H1 (cell line): ENCODE data around the gene ATP2B3. TPM values are rescaled to one million over a fixed set of nuclear protein-coding genes. Genes with fewer than 3 reads are reported as not detected.

Experiments
- CTCF ChIA-PET: fragments of 300-600 bp; sonication (Branson Sonifier 250); formaldehyde crosslinking; loops from one replicate; lab custom pipeline; 2021; ENCODE audit not compliant: partially characterized antibody; lab: Charles Lee
- POLR2A ChIA-PET: fragments of 300-600 bp; sonication (Branson Sonifier 250); formaldehyde crosslinking; loops from one replicate; lab custom pipeline; 2021; ENCODE audit warnings: inconsistent platforms; ENCODE audit not compliant: partially characterized antibody; lab: Charles Lee
- DNase-seq, 2 experiments: peaks; one replicate each; pipeline versions ENCODE4 v3.0.0 to v3.0.0-alpha.2; 2010 to 2022; ENCODE audit warnings: low spot score in 2 of 2, low read depth in 1 of 2, mixed read lengths in 1 of 2
- FAIRE-seq: peaks from 2 replicates; lab custom pipeline; 2011; peaks lifted over from hg19 to GRCh38; lab: Jason Lieb, UNC
- H2AFZ ChIP-seq: 2 replicates; pipeline ENCODE4 v1.8.1; 2012; ENCODE audit warnings: low read length, inconsistent platforms
- H2AK5ac ChIP-seq: 2 replicates; pipeline ENCODE4 v1.6.1; 2013; ENCODE audit warnings: low read depth, low read length
- H2BK120ac ChIP-seq: replicated peaks from 2 replicates; pipeline ENCODE3; 2013; ENCODE audit warnings: low read depth, low read length, inconsistent platforms
- H2BK12ac ChIP-seq: 2 replicates; pipeline ENCODE4 v1.6.1; 2013; ENCODE audit warnings: low read depth, low read length
- H2BK15ac ChIP-seq: 2 replicates; pipeline ENCODE4 v1.6.1; 2013; ENCODE audit warnings: low read length
- H2BK20ac ChIP-seq: 2 replicates; pipeline ENCODE4 v1.6.1; 2013; ENCODE audit warnings: low read length
- H2BK5ac ChIP-seq: 2 replicates; pipeline ENCODE4 v1.6.1; 2013; ENCODE audit warnings: low read depth, low read length
- H3K14ac ChIP-seq: 2 replicates; pipeline ENCODE4 v1.6.1; 2013; ENCODE audit warnings: inconsistent platforms; ENCODE audit not compliant: insufficient read length
- H3K18ac ChIP-seq: 2 replicates; pipeline ENCODE4 v1.6.1; 2013; ENCODE audit warnings: low read length; ENCODE audit errors: extremely low read depth
- H3K23ac ChIP-seq: 2 replicates; pipeline ENCODE4 v1.6.1; 2013; ENCODE audit warnings: inconsistent platforms; ENCODE audit not compliant: insufficient read length
- H3K23me2 ChIP-seq: 2 replicates; pipeline ENCODE4 v1.6.1; 2013; ENCODE audit warnings: low read depth, low read length
- H3K27ac ChIP-seq: 2 replicates; pipeline ENCODE4 v1.6.1; 2011; ENCODE audit warnings: low read depth, low read length, inconsistent platforms
- H3K27me3 ChIP-seq, 4 experiments: replicated peaks in 1 of 4; 1 replicate in 1 of 4; 2 replicates in 3 of 4; pipeline versions ENCODE4 v1.6.1 to v1.8.1; 2011 to 2013; ENCODE audit warnings: low read length in 3 of 4, mild to moderate bottlenecking in 3 of 4, inconsistent platforms in 2 of 4, mixed read lengths in 2 of 4, moderate library complexity in 1 of 4; ENCODE audit not compliant: control insufficient read depth in 3 of 4, insufficient read depth in 3 of 4; ENCODE audit errors: extremely low read depth in 1 of 4
- H3K36me3 ChIP-seq, 4 experiments: 2 replicates each; pipeline versions ENCODE4 v1.6.1 to v1.8.1; 2011 to 2013; ENCODE audit warnings: mild to moderate bottlenecking in 4 of 4, low read length in 3 of 4, moderate library complexity in 2 of 4, control low read depth in 1 of 4, inconsistent platforms in 1 of 4; ENCODE audit not compliant: insufficient read depth in 4 of 4, control insufficient read depth in 2 of 4
- H3K4ac ChIP-seq: replicated peaks from 2 replicates; pipeline ENCODE3; 2013; ENCODE audit warnings: low read length, low read depth, mixed read lengths, inconsistent platforms; ENCODE audit not compliant: insufficient read length
- H3K4me1 ChIP-seq, 4 experiments: replicated peaks in 1 of 4; 1 replicate in 1 of 4; 2 replicates in 3 of 4; pipeline versions ENCODE4 v1.6.1 to v1.8.1; 2011 to 2013; ENCODE audit warnings: low read length in 3 of 4, inconsistent platforms in 2 of 4, mixed read lengths in 1 of 4; ENCODE audit not compliant: insufficient read depth in 4 of 4, control insufficient read depth in 3 of 4
- H3K4me2 ChIP-seq, 2 experiments: 2 replicates each; pipeline versions ENCODE4 v1.6.1 to v1.8.1; 2011 to 2013; ENCODE audit warnings: low read depth in 2 of 2, low read length in 2 of 2, control low read depth in 1 of 2, inconsistent platforms in 1 of 2, mild to moderate bottlenecking in 1 of 2; ENCODE audit not compliant: insufficient read depth in 1 of 2
- H3K4me3 ChIP-seq, 4 experiments: fragments of 200-600, 300-600 bp in 1 of 4; sonication (generic), shearing (Covaris generic), sonication (Bioruptor Twin) in 1 of 4; 2 replicates each; pipeline versions ENCODE4 v1.5.1 to v1.8.1; 2011 to 2016; ENCODE audit warnings: low read length in 4 of 4, low read depth in 3 of 4, control low read depth in 2 of 4, inconsistent platforms in 2 of 4, mild to moderate bottlenecking in 2 of 4, mixed read lengths in 1 of 4, moderate library complexity in 1 of 4; ENCODE audit not compliant: insufficient read depth in 2 of 4; ENCODE audit errors: extremely low read depth in 1 of 4
- H3K56ac ChIP-seq: replicated peaks from 2 replicates; pipeline ENCODE3; 2013; ENCODE audit warnings: low read depth, mild to moderate bottlenecking, mixed read lengths, low read length, inconsistent platforms; ENCODE audit not compliant: insufficient read length
- H3K79me1 ChIP-seq: 2 replicates; pipeline ENCODE4 v1.6.1; 2013; ENCODE audit warnings: low read depth, low read length, control low read depth
- H3K79me2 ChIP-seq, 2 experiments: 2 replicates each; pipeline versions ENCODE4 v1.6.1 to v1.8.1; 2012 to 2013; ENCODE audit warnings: low read length in 2 of 2, mild to moderate bottlenecking in 2 of 2, inconsistent platforms in 1 of 2; ENCODE audit not compliant: insufficient read depth in 2 of 2, control insufficient read depth in 1 of 2
- H3K9ac ChIP-seq, 4 experiments: replicated peaks in 1 of 4; 1 replicate in 1 of 4; 2 replicates in 3 of 4; pipeline versions ENCODE4 v1.6.1 to v1.8.1; 2011 to 2013; ENCODE audit warnings: low read depth in 3 of 4, low read length in 3 of 4, control low read depth in 2 of 4, mild to moderate bottlenecking in 2 of 4, moderate library complexity in 2 of 4, inconsistent platforms in 1 of 4; ENCODE audit errors: extremely low read depth in 1 of 4
- H3K9me3 ChIP-seq, 2 experiments: 2 replicates each; pipeline versions ENCODE4 v1.6.1 to v1.8.1; 2012 to 2013; ENCODE audit warnings: mild to moderate bottlenecking in 2 of 2, moderate library complexity in 2 of 2, control low read depth in 1 of 2, inconsistent platforms in 1 of 2, low read depth in 1 of 2, low read length in 1 of 2, mixed read lengths in 1 of 2; ENCODE audit not compliant: insufficient read depth in 2 of 2
- H4K20me1 ChIP-seq, 2 experiments: replicated peaks in 1 of 2; 2 replicates each; pipeline versions ENCODE3 to v1.8.1; 2011 to 2013; ENCODE audit warnings: inconsistent platforms in 2 of 2, low read length in 2 of 2, mild to moderate bottlenecking in 1 of 2; ENCODE audit not compliant: insufficient read depth in 2 of 2, control insufficient read depth in 1 of 2
- H4K5ac ChIP-seq: 2 replicates; pipeline ENCODE4 v1.6.1; 2013; ENCODE audit warnings: low read length, low read depth, mixed read lengths, inconsistent platforms; ENCODE audit not compliant: insufficient read length
- H4K8ac ChIP-seq: 2 replicates; pipeline ENCODE4 v1.8.0; 2013; ENCODE audit warnings: mild to moderate bottlenecking, moderate library complexity, low read length, inconsistent platforms; ENCODE audit not compliant: insufficient read depth; ENCODE audit errors: extremely low read depth
- H4K91ac ChIP-seq: replicated peaks from 2 replicates; pipeline ENCODE3; 2013; ENCODE audit warnings: low read length, mixed read lengths, inconsistent platforms; ENCODE audit not compliant: insufficient read length
- CBX8 ChIP-seq: fragments of 300-800, 300-1000 bp; sonication (generic); IDR thresholded peaks from 2 replicates; pipeline ENCODE4 v1.7.1; 2016; ENCODE audit warnings: low read depth, low read length, borderline replicate concordance
- EZH2 ChIP-seq: fragments of 200-600 bp; sonication (generic); IDR thresholded peaks from 2 replicates; pipeline ENCODE4 v1.7.1; 2012; ENCODE audit warnings: low read depth, mild to moderate bottlenecking, moderate library complexity, low read length, inconsistent platforms; ENCODE audit not compliant: severe bottlenecking
- GABPA ChIP-seq: IDR thresholded peaks from 2 replicates; pipeline ENCODE4 v1.6.1; 2011; ENCODE audit warnings: mild to moderate bottlenecking, low read length, moderate library complexity, borderline replicate concordance; ENCODE audit not compliant: insufficient read depth
- GTF2F1 ChIP-seq: IDR thresholded peaks from 2 replicates; pipeline ENCODE4 v1.6.1; 2012; ENCODE audit warnings: low read depth, low read length, improper control_type of control experiment, borderline replicate concordance
- HDAC6 ChIP-seq: IDR thresholded peaks from one replicate; pipeline ENCODE4 v1.7.1; 2012; ENCODE audit warnings: low read depth, mild to moderate bottlenecking, inconsistent platforms, low read length, moderate library complexity
- JUN ChIP-seq: IDR thresholded peaks from 2 replicates; pipeline ENCODE4 v1.6.1; 2011; ENCODE audit warnings: low read depth, mild to moderate bottlenecking, improper control_type of control experiment, low read length
- KDM1A ChIP-seq: fragments of 200-600, 300-600 bp; sonication (generic); IDR thresholded peaks from 2 replicates; pipeline ENCODE4 v1.7.1; 2016; ENCODE audit warnings: mild to moderate bottlenecking, low read length, borderline replicate concordance
- MAFK ChIP-seq: IDR thresholded peaks from 2 replicates; pipeline ENCODE4 v1.6.1; 2012; ENCODE audit warnings: low read depth, mild to moderate bottlenecking, improper control_type of control experiment, low read length
- PHF8 ChIP-seq: fragments of 200-600 bp; sonication (generic); conservative IDR thresholded peaks from 2 replicates; pipeline ENCODE4 v1.7.1; 2012; ENCODE audit warnings: low read depth, mild to moderate bottlenecking, inconsistent platforms, low read length, moderate library complexity
- RXRA ChIP-seq: IDR thresholded peaks from 2 replicates; pipeline ENCODE4 v1.6.1; 2011; ENCODE audit warnings: low read depth, mild to moderate bottlenecking, low read length, moderate library complexity; ENCODE audit not compliant: insufficient read depth
- SIN3A ChIP-seq, 2 experiments: IDR thresholded peaks in 1 of 2; conservative IDR thresholded peaks in 1 of 2; 2 replicates each; pipeline ENCODE4 v1.6.1; 2011 to 2012; ENCODE audit warnings: low read length in 2 of 2, improper control_type of control experiment in 1 of 2, low read depth in 1 of 2, mild to moderate bottlenecking in 1 of 2
- SRF ChIP-seq: IDR thresholded peaks from 2 replicates; pipeline ENCODE4 v1.6.1; 2011; ENCODE audit warnings: mild to moderate bottlenecking, low read depth, low read length, moderate library complexity
- SUZ12 ChIP-seq: fragments of 200-600 bp; sonication (generic); IDR thresholded peaks from 2 replicates; pipeline ENCODE4 v1.6.1; 2012; ENCODE audit warnings: mild to moderate bottlenecking, inconsistent platforms, low read length, moderate library complexity, mixed read lengths
- WGBS, 2 experiments: shearing (Covaris generic) in 1 of 2; methylation state at CpG; one replicate each; pipeline versions ENCODE4 v1.1.6 to v1.1.7; 2013 to 2015; ENCODE audit warnings: low lambda C conversion rate in 2 of 2, mixed read lengths in 2 of 2, inconsistent platforms in 1 of 2, low coverage in 1 of 2, missing lambda C conversion rate in 1 of 2; ENCODE audit not compliant: insufficient replicate concordance in 2 of 2, insufficient coverage in 1 of 2, insufficient read length in 1 of 2; ENCODE audit errors: extremely low coverage in 1 of 2, missing lambda C conversion rate in 1 of 2; 5-methylcytosine and 5-hydroxymethylcytosine counted together
- polyA plus RNA-seq, 7 experiments: library from polyadenylated mRNA; depleted of rRNA in 3 of 7; stranded (reverse) in 5 of 7; unstranded in 2 of 7; fragments of >200 nt in 5 of 7; fragments of 200-250 nt in 2 of 7; gene quantifications; 1 replicate in 5 of 7; 2 replicates in 1 of 7; 4 replicates in 1 of 7; pipeline versions ENCODE4 v1.2.1 to v1.2.3, GENCODE V29; 2011 to 2013; ENCODE audit warnings: missing spikeins in 2 of 7, mixed read lengths in 2 of 7
- total RNA-seq: library from RNA; stranded (reverse); fragmentation: NEBNext Ultra II Directional; extraction: Animal tissue kit (Norgen Biotek cat#: 25700); gene quantifications from 2 replicates; pipeline ENCODE4 v1.2.1, GENCODE V29; 2021

ATP2B3 gene
- total and polyA plus RNA-seq, 2 of the 8 experiments (the other 6 are each of a cell fraction or from before 2014, with no cell fraction given) = 0.14 to 0.19 TPM

DNA sequence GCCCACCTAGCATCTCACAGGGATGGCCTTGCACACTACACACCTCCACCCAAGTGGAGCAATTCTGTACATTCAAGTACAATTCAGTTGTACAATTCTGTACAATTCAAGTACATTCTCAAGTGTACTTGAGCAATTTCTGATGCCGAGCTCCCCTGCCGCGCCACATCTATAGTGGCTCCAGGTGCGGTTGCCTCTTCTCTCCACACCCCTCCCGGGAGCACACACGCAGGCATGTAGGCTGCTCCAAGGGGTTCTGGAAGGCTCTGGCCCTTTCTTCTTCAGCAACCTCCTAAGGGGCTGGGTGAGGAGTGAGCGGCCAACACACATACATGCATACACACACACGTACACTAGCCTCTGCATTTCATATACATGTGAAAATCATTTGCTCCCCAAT lies 110.7 kb downstream of the ATP2B3 start:
- Histone ChIP-seq H3K23ac (no peak overlapping the region), H3K4me2 (no peak overlapping the region), H3K36me3 (no peaks in the 10 kb centered on the region), H4K5ac (no peak overlapping the region), H3K27ac (no peak overlapping the region), H3K4me1 (peaks cover 0 to 3% (median 0%) of the 10 kb centered on the region in 4 experiments; a peak in 1 of 7 replicates), H3K23me2 (no peaks in the 10 kb centered on the region)
- TF ChIP-seq SIN3A (conservative IDR thresholded peaks at IDR 0.05 in 1 of 2, IDR thresholded peaks at IDR 0.05 in 1 of 2; ENCODE audit: low read depth in 1 of 2, low read length in 2 of 2) (no peak), HDAC6 (no peak), MAFK (no peak), EZH2 (no peak), PHF8 (no peak), CBX8 (no peak), SUZ12 (no peak), SRF (no peak), GTF2F1 (no peak), KDM1A (no peak), GABPA (no peak), RXRA (no peak), JUN (no peak)
- TF ChIP-seq, all 59 proteins: peak for 0
- POLR2A ChIA-PET = no interaction called here
- Histone ChIP-seq H3K27me3 (no peaks in the 10 kb centered on the region), H3K4me3 (no peak overlapping the region), H4K8ac (no peak overlapping the region), H2BK120ac (no peak overlapping the region), H4K91ac (no peak overlapping the region), H2BK12ac (no peak overlapping the region), H3K9ac (no peak overlapping the region), H2AK5ac (no peak overlapping the region), H3K18ac (no peak overlapping the region), H2BK5ac (no peak overlapping the region), H2AFZ (no peak overlapping the region), H3K56ac (no peak overlapping the region), H3K9me3 (no peaks in the 10 kb centered on the region), H3K79me2 (no peaks in the 10 kb centered on the region), H3K79me1 (no peaks in the 10 kb centered on the region), H3K4ac (no peak overlapping the region), H2BK20ac (no peak overlapping the region), H2BK15ac (no peak overlapping the region), H4K20me1 (no peaks in the 10 kb centered on the region), H3K14ac (no peak overlapping the region)
- CTCF ChIA-PET = interaction anchor here (3.0 kb wide), 1 partner anchor 17 kb away, joined by 14 read pairs; no protein-coding TSS in a partner anchor
- FAIRE-seq (no peak), DNase-seq (no peak)
- WGBS, 2 experiments = 92% methylated on average over 7 of the region's 8 CpGs; no CpG with 5 or more reads in 1 of the 2 experiments
